SK-N-MC (cell line): ENCODE data around the gene ARPC1A.

Experiments
- DNase-seq: peaks from one replicate; pipeline ENCODE4 v3.0.0-alpha.2; 2011; ENCODE audit warnings: low read depth, low spot score
- H3K27ac ChIP-seq: fragments of 200-600 bp; sonication (generic); 2 replicates; pipeline ENCODE4 v1.5.1; 2016; ENCODE audit warnings: mixed run types
- H3K36me3 ChIP-seq: fragments of 200-600 bp; sonication (generic); 2 replicates; pipeline ENCODE4 v1.6.1; 2017; ENCODE audit warnings: antibody characterized with exemption, low read length, mixed read lengths; ENCODE audit not compliant: insufficient read depth
- H3K4me3 ChIP-seq: fragments of 200-600 bp; sonication (generic); 2 replicates; pipeline ENCODE4 v1.5.1; 2016
- H3K9ac ChIP-seq: fragments of 200-600 bp; sonication (generic); 2 replicates; pipeline ENCODE4 v1.8.0; 2017; ENCODE audit warnings: mixed run types, mixed read lengths; ENCODE audit not compliant: insufficient read length
- H3K9me3 ChIP-seq: fragments of 200-600 bp; sonication (generic); 2 replicates; pipeline ENCODE4 v1.6.1; 2017; ENCODE audit warnings: low read depth, mild to moderate bottlenecking, antibody characterized with exemption, low read length, moderate library complexity, mixed read lengths
- EZH2 ChIP-seq: fragments of 200-600 bp; sonication (generic); IDR thresholded peaks from one replicate; pipeline ENCODE4 v1.6.1; 2017; ENCODE audit warnings: antibody characterized with exemption
- FOXP2 ChIP-seq: optimal IDR thresholded peaks from 2 replicates; pipeline ENCODE3; 2011; ENCODE audit warnings: mild to moderate bottlenecking, moderate library complexity; ENCODE audit not compliant: insufficient read depth; ENCODE audit errors: extremely low read length, control extremely low read depth
- POLR2AphosphoS5 ChIP-seq: IDR thresholded peaks from 2 replicates; pipeline ENCODE4 v1.6.1; 2012; ENCODE audit warnings: mild to moderate bottlenecking, low read depth, low read length, borderline replicate concordance

The ARPC1A gene

DNA sequence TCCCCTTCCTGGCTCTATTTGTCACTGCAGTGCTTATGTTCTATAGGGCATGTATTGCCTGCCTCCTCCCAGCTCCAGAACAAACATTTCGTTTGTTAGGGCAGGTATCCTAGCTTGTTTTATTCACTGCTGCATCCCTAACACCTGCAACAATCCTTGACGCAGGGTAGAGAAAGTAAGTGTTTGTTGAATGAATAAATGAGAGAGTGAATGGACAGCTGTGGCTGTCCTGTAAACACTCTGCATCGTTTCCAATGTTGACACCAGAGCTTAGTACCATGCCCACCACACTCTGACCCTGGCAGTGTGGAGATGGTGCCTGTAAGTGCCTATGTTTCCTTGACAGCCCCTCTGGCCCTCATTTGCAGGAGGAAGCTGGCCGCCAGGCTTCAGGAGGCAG lies 32.0 kb upstream of the ARPC1A start:
- Histone ChIP-seq H3K36me3 (no peaks in the 10 kb centered on the region), H3K9ac (no peak overlapping the region), H3K9me3 (no peaks in the 10 kb centered on the region), H3K4me3 (no peak overlapping the region), H3K27ac (no peak overlapping the region)
- TF ChIP-seq EZH2: no peak
- no peak for TF ChIP-seq POLR2AphosphoS5
- no peak for TF ChIP-seq FOXP2
- no peak for DNase-seq

DNA sequence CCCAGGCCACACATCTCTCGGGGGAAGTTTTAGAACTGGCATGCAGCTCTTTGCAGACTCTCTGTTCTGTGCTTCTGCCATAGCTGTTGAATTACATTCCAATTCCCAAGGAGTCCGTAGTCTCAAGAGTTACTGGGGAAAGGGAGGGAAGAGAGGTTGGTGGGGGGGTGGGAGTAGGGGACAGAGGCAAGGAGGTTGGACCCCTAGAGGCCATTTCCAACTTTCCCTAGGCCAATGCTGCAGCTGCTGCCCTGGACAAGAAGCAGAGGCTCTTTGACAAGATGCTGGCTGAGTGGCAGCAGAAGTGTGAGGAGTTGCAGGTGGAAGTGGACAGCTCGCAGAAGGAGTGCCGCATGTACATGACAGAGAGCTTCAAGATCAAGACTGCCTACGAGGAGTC lies 29.2 kb upstream of the ARPC1A start:
- Histone ChIP-seq H3K9ac (no peak overlapping the region), H3K9me3 (no peaks in the 10 kb centered on the region), H3K27ac (no peak overlapping the region), H3K36me3 (no peaks in the 10 kb centered on the region), H3K4me3 (no peak overlapping the region)
- no peak for DNase-seq
- TF ChIP-seq POLR2AphosphoS5 (no peak), EZH2 (no peak), FOXP2 (no peak)

- no peak overlapping the region for H3K27ac ChIP-seq
- no peak for DNase-seq
These were observed 24.2 kb upstream of the ARPC1A start for GRCh38 chr7:99301496-99301895.

DNA sequence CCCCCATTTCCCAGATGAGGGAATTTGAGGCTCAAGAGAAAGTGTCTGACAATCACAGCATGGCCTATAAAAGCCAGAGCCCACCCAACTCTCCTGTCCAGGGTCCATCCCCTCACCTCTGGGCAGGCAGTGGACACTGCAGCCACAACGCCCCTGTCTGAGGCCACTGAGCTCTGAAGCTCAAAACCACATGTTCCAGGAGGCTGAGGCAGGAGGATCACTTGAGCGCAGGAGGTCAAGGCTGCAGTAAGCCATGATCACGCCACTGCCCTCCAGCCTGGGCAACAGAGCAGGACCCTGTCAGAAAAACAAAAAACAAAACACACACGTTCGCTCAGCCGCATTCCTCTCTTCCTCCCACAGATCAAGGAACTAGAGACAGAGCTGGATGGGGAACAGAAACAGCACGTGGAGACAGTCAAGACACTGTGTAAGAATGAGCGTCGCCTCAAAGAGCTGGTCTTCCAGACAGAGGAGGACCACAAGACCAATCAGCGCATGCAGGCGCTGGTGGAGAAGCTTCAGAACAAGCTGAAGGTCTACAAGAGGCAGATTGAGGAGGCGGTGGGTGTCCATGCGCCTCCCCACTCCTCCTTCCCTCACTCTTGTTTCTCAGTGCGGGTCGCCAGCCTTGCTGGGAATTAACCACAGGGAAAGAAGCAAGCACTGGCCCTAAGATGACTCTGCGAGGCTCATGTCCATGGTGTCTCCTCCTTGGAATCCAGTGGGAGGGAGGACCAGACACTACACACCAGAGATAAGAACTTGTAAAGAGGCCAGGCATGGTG lies 20.0 kb upstream of the ARPC1A start:
- no peak for DNase-seq
- H3K36me3 ChIP-seq: no peaks in the 10 kb centered on the region

More at GRCh38 chr7:99301496-99301895, 24.2 kb upstream of the ARPC1A start:
- Histone ChIP-seq H3K4me3 (no peak overlapping the region), H3K9me3 (no peaks in the 10 kb centered on the region), H3K36me3 (no peaks in the 10 kb centered on the region), H3K9ac (no peak overlapping the region)
- TF ChIP-seq POLR2AphosphoS5 (no peak), EZH2 (no peak), FOXP2 (no peak)

DNA sequence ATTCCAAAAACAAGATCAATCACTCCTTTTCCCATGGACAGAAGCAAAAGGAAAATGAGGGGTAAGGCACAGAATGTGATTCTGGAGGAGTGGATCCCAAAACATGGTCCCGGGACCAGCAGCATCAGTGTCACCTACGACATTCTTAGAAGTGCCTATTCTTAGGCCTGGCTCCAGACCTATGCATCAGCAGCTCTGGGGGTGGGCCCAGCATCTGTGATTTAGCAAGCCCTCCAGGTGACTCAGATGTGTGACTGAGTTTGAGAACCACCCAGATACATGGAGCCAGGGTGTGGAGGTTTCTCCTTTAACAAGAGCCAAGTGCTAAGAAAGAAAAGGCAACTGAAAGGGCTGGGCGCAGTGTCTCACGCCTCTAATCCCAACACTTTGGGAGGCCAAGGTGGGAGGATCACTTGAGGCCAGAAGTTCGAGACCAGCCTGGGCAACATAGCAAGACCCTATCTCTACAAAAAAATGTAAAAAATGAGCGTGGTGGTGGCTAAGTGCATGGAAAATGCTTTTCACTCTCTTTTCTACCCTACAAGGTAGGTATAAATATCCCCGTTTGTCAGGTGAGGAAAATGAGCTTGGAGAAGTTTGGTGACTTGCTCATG lies 17.1 kb upstream of the ARPC1A start:
- TF ChIP-seq EZH2: no peak
- no peak for TF ChIP-seq FOXP2
- TF ChIP-seq POLR2AphosphoS5: no peak
- no peaks in the 10 kb centered on the region for H3K36me3 ChIP-seq
- no peak overlapping the region for H3K27ac ChIP-seq
- no peak for DNase-seq
- no peak overlapping the region for H3K4me3 ChIP-seq
- H3K9ac ChIP-seq: no peak overlapping the region
- H3K9me3 ChIP-seq: no peaks in the 10 kb centered on the region

More for the DNA sequence above, 20.0 kb upstream of the ARPC1A start:
- H3K9me3 ChIP-seq: no peaks in the 10 kb centered on the region
- H3K4me3 ChIP-seq: no peak overlapping the region
- TF ChIP-seq EZH2: no peak
- TF ChIP-seq FOXP2: no peak
- no peak for TF ChIP-seq POLR2AphosphoS5
- H3K27ac ChIP-seq: no peak overlapping the region
- no peak overlapping the region for H3K9ac ChIP-seq

DNA sequence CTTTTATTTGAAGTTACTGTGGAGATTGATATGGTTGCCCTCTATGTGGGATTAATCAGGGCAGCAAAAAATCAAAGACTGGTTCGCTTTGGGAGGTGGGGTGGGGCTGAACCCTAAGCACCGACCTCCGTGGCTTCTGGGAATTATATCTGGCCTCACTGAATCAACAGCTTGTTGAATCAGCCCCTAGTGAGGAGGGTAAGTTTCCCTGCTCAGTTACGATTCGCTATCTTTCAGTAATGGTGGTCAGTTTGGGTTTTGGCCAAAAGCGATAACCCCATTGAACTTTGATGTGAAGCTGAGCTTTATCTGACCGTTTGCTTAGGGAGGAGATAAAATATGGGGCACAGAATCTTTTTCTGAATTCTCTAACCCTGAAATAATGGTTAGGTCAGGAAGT lies 16.6 kb upstream of the ARPC1A start:
- TF ChIP-seq EZH2 (no peak), FOXP2 (no peak), POLR2AphosphoS5 (no peak)
- H3K9ac ChIP-seq: no peak overlapping the region
- H3K36me3 ChIP-seq: no peaks in the 10 kb centered on the region
- no peaks in the 10 kb centered on the region for H3K9me3 ChIP-seq
- H3K4me3 ChIP-seq: no peak overlapping the region
- DNase-seq: no peak
- H3K27ac ChIP-seq: no peak overlapping the region

DNA sequence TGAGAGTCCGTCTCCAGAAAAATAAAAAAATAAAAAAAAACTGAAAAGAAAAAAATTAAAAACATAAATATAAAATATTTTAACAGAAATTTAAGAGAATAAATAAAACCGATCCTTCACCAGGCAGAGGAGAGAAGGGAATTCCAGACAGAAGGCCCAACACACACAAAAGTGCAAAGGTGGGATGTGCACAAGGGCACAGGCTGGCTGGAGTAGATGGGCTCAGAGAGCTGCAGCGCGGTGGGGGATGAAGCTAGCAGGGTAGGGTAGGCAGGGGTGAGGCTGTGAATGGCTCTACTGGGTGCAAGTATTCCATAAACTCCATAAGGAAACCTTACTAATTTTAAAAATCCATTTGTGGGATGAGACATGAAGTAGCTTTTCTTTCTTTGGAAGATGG lies 15.7 kb upstream of the ARPC1A start:
- H3K4me3 ChIP-seq: no peak overlapping the region
- no peak overlapping the region for H3K27ac ChIP-seq
- H3K36me3 ChIP-seq: no peaks in the 10 kb centered on the region
- no peak for DNase-seq
- TF ChIP-seq POLR2AphosphoS5: no peak
- TF ChIP-seq FOXP2: no peak
- no peak for TF ChIP-seq EZH2
- no peak overlapping the region for H3K9ac ChIP-seq
- no peaks in the 10 kb centered on the region for H3K9me3 ChIP-seq

DNA sequence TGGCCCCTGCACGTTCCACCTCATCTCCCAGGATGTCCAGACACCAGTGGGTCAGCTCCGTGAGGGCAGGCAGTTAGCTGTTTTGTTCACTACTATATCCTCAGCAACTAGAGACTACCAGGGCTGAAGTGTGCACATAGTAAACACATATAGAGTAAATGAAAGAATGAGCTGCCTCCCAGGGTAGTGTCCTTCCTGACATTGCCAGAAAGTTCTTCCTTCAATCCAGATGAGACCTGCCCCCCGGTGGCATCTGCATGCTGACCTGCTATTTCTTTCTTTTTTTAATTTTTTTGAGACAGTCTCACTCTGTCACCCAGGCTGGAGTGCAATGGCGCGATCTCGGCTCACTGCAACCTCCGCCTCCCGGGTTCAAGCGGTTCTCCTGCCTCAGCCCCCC lies 14.0 kb upstream of the ARPC1A start:
- H3K36me3 ChIP-seq: no peaks in the 10 kb centered on the region
- no peak overlapping the region for H3K4me3 ChIP-seq
- no peak for TF ChIP-seq FOXP2
- TF ChIP-seq POLR2AphosphoS5: no peak
- no peak for TF ChIP-seq EZH2
- H3K9ac ChIP-seq: no peak overlapping the region
- H3K9me3 ChIP-seq: no peaks in the 10 kb centered on the region
- no peak for DNase-seq
- H3K27ac ChIP-seq: no peak overlapping the region
